Glutamatergic neuron (in vitro differentiated cells): Measurements from ENCODE around the gene LILRB3. TPM values are rescaled to one million over a fixed set of nuclear protein-coding genes. Genes with fewer than 3 reads are reported as not detected.
"Not testable (repeated sequence)": the region's sequence is repeated elsewhere in the genome, so short reads cannot be mapped to it uniquely, and the experiment has no call there.

Experiments
- DNase-seq: peaks from one replicate; pipeline ENCODE4 v3.0.0; 2022
- H3K27ac Mint-ChIP-seq: one replicate; pipeline ENCODE4 v1.8.0; 2020; ENCODE audit warnings: mild to moderate bottlenecking, mixed read lengths, inconsistent platforms; ENCODE audit not compliant: unreplicated experiment
- H3K27me3 Mint-ChIP-seq: one replicate; pipeline ENCODE4 v1.8.0; 2020; ENCODE audit warnings: mild to moderate bottlenecking, moderate library complexity, mixed read lengths, inconsistent platforms; ENCODE audit not compliant: unreplicated experiment
- H3K36me3 Mint-ChIP-seq: one replicate; pipeline ENCODE4 v1.8.0; 2020; ENCODE audit warnings: mild to moderate bottlenecking, mixed read lengths, inconsistent platforms; ENCODE audit not compliant: unreplicated experiment
- H3K4me1 Mint-ChIP-seq: one replicate; pipeline ENCODE4 v1.8.0; 2020; ENCODE audit warnings: mild to moderate bottlenecking, low read depth, mixed read lengths, inconsistent platforms; ENCODE audit not compliant: unreplicated experiment
- H3K4me3 Mint-ChIP-seq: one replicate; pipeline ENCODE4 v1.8.0; 2020; ENCODE audit warnings: mild to moderate bottlenecking, mixed read lengths, inconsistent platforms; ENCODE audit not compliant: unreplicated experiment
- H3K9me3 Mint-ChIP-seq: one replicate; pipeline ENCODE4 v1.8.0; 2020; ENCODE audit warnings: mild to moderate bottlenecking, moderate library complexity, mixed read lengths, inconsistent platforms; ENCODE audit not compliant: unreplicated experiment
- total RNA-seq: library from RNA; stranded (reverse); fragmentation: NEBNext Ultra II Directional; extraction: Animal tissue kit (Norgen Biotek cat#: 25700); gene quantifications from one replicate; pipeline ENCODE4 v1.2.1, GENCODE V29; 2021; ENCODE audit not compliant: unreplicated experiment
- TF ChIP-seq, protein P1 (sequence below): fragments of 200-600 bp; sonication (generic); IDR thresholded peaks from one replicate; pipeline ENCODE4 v1.5.0; 2021; ENCODE audit not compliant: partially characterized antibody, unreplicated experiment

The LILRB3 gene
- total RNA-seq, 1 donor from 2014 or later: not detected

DNA sequence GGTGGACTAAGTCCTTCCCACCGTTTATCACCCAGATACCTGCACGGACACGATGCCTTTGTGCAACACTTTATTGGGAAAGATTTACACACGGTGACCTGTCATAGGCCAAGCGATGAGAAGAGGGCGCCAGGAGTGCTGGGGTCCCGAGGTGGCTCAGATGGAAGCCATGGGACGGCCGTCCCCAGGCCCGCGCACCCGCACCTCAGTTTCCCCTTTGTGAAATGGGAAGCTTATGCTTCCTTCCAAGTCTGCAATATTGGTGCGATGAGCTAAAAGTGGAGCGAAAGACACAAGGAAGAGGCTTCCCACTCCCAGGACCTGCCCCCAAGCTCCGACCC is 49.5 kb downstream of the LILRB3 start:
- no peak for DNase-seq
- no peaks in the 10 kb centered on the region for H3K4me1 Mint-ChIP-seq
- H3K9me3 Mint-ChIP-seq: peaks cover 3% of the 10 kb centered on the region
- no peaks in the 10 kb centered on the region for H3K36me3 Mint-ChIP-seq
- H3K27me3 Mint-ChIP-seq: peaks cover 5% of the 10 kb centered on the region
- no peak overlapping the region for H3K27ac Mint-ChIP-seq
- TF ChIP-seq, protein P1, sequence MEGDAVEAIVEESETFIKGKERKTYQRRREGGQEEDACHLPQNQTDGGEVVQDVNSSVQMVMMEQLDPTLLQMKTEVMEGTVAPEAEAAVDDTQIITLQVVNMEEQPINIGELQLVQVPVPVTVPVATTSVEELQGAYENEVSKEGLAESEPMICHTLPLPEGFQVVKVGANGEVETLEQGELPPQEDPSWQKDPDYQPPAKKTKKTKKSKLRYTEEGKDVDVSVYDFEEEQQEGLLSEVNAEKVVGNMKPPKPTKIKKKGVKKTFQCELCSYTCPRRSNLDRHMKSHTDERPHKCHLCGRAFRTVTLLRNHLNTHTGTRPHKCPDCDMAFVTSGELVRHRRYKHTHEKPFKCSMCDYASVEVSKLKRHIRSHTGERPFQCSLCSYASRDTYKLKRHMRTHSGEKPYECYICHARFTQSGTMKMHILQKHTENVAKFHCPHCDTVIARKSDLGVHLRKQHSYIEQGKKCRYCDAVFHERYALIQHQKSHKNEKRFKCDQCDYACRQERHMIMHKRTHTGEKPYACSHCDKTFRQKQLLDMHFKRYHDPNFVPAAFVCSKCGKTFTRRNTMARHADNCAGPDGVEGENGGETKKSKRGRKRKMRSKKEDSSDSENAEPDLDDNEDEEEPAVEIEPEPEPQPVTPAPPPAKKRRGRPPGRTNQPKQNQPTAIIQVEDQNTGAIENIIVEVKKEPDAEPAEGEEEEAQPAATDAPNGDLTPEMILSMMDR: no peak
- H3K4me3 Mint-ChIP-seq: no peak overlapping the region

GRCh38 chr19:54172471-54173358 is 50.1 kb downstream of the LILRB3 start, which contains the start of gene TMC4:
Gene TMC4 (minus strand): TSS chr19:54173160. CDS start chr19:54173117, 43 bp downstream.
- Mint-ChIP-seq H3K9me3 (peaks cover 3% of the 10 kb centered on the region), H3K27me3 (peaks cover 5% of the 10 kb centered on the region), H3K27ac (no peak within 1 kb of the TSS), H3K4me1 (no peaks in the 10 kb centered on the region), H3K4me3 (no peak within 1 kb of the TSS), H3K36me3 (no peaks in the 10 kb centered on the region)
- no peak for DNase-seq
- TF ChIP-seq, protein P1: no peak

- DNase-seq, H3K4me1 Mint-ChIP-seq, H3K36me3 Mint-ChIP-seq, H3K9me3 Mint-ChIP-seq, H3K27me3 Mint-ChIP-seq: not testable (repeated sequence)
- H3K27ac Mint-ChIP-seq: peak overlapping the region; percentile 4
- H3K4me3 Mint-ChIP-seq: peak overlapping the region; percentile 21
Observed at GRCh38 chr19:54171736-54172431, 50.9 kb downstream of the LILRB3 start.

GRCh38 chr19:54169149-54169740 is 53.6 kb downstream of the LILRB3 start:
- TF ChIP-seq, protein P1: no peak
- H3K27ac Mint-ChIP-seq: no peak overlapping the region
- H3K4me3 Mint-ChIP-seq: no peak overlapping the region
- DNase-seq: no peak
- H3K36me3 Mint-ChIP-seq: peaks cover 6% of the 10 kb centered on the region
- peaks cover 7% of the 10 kb centered on the region for H3K9me3 Mint-ChIP-seq
- peaks cover 13% of the 10 kb centered on the region for H3K27me3 Mint-ChIP-seq
- no peaks in the 10 kb centered on the region for H3K4me1 Mint-ChIP-seq

GRCh38 chr19:54168174-54168917 is 54.5 kb downstream of the LILRB3 start:
- Mint-ChIP-seq H3K4me1 (no peaks in the 10 kb centered on the region), H3K27ac (no peak overlapping the region), H3K36me3 (peaks cover 6% of the 10 kb centered on the region), H3K4me3 (no peak overlapping the region), H3K27me3 (peaks cover 13% of the 10 kb centered on the region), H3K9me3 (peaks cover 7% of the 10 kb centered on the region)
- DNase-seq: peak; percentile 99
- TF ChIP-seq, protein P1: peak; percentile 88
